AG04449 (cell line): ENCODE measurements around the gene TP53INP2.

Experiments
- CTCF ChIA-PET: fragments of 350-600 bp; formaldehyde crosslinking; extraction: SDS; loops from one replicate; lab custom pipeline; 2021; ENCODE audit warnings: antibody characterized with exemption; lab: Yijun Ruan, JAX
- POLR2A ChIA-PET: fragments of 400-600, 350-600 bp; formaldehyde crosslinking; extraction: SDS; loops from one replicate; lab custom pipeline; 2020; ENCODE audit warnings: antibody characterized with exemption, inconsistent platforms; lab: Yijun Ruan, JAX
- DNase-seq: peaks from one replicate; pipeline ENCODE4 v3.0.0-alpha.2; 2010; ENCODE audit warnings: low read depth, low spot score
- H3K4me3 ChIP-seq: 2 replicates; pipeline ENCODE4 v1.5.1; 2011; ENCODE audit warnings: low read depth, mild to moderate bottlenecking, control low read depth, low read length
- TF ChIP-seq, protein P1 (sequence below): IDR thresholded peaks from one replicate; pipeline ENCODE4 v1.5.1; 2011; ENCODE audit warnings: mild to moderate bottlenecking, moderate library complexity, low read length, control low read depth, inconsistent platforms; ENCODE audit not compliant: insufficient read depth; ENCODE audit errors: missing control alignments

The TP53INP2 gene

DNA sequence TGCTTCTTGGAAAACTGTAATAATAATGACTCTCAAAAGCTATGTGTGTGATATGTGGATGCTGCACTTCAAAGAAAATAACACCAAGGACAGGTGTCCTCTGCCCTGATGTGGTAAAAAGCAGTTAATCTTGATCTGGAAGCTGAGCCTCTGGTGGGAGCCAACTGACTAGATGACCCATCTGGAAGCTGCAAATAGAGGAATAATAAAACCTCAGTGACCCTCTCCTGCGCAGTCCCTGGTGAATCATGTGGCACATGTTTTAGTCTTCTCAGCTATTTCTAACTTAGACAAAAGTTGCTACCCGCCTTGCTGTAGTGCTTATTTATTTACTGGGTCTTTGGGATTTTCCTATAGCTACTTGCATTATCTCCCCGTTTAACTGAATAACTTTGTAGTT is 47.3 kb downstream of the TP53INP2 start:
- CTCF ChIA-PET, result interaction anchor here (0.9 to 2.5 kb wide), 4 partner anchors 8 to 439 kb away, joined by 3 to 15 read pairs (median 6); no protein-coding TSS in a partner anchor
- no peak overlapping the region for H3K4me3 ChIP-seq
- POLR2A ChIA-PET, result no interaction called here
- no peak for DNase-seq
- TF ChIP-seq, protein P1, sequence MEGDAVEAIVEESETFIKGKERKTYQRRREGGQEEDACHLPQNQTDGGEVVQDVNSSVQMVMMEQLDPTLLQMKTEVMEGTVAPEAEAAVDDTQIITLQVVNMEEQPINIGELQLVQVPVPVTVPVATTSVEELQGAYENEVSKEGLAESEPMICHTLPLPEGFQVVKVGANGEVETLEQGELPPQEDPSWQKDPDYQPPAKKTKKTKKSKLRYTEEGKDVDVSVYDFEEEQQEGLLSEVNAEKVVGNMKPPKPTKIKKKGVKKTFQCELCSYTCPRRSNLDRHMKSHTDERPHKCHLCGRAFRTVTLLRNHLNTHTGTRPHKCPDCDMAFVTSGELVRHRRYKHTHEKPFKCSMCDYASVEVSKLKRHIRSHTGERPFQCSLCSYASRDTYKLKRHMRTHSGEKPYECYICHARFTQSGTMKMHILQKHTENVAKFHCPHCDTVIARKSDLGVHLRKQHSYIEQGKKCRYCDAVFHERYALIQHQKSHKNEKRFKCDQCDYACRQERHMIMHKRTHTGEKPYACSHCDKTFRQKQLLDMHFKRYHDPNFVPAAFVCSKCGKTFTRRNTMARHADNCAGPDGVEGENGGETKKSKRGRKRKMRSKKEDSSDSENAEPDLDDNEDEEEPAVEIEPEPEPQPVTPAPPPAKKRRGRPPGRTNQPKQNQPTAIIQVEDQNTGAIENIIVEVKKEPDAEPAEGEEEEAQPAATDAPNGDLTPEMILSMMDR, result no peak

DNA sequence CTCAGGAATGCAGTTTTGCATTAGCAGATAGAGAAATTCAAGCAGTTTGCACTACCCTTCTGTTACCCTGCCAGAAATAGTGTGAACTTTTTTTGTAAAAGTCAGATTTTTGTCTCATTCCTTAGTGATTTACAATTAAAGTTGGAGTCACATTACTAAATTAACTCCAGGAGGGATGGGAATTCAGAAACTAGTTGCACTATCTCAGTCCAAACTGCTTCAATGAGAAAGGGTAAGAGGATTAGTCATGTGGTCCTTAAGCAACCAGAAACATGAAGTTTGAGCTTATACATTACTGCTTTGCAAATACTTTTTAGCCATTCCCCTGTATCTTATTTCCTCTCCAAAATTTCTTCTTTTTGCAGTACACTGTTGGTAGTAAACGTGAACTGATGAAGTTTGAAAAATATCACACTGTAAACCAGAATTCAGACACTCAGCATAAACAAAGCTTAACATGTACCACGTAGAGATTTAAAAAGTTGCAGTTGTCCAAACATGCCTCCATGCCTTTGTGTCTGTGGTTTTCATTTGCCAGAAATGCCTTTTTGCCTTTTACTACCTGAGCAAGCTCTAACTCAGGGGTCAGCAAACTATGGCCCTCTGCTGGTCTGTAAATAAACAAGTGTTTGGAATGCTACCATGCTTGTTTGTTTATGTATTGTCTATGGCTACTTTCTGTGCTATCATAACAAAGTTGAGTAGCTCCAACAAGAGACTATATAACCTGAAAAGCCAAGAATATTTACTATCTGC is 49.7 kb downstream of the TP53INP2 start:
- CTCF ChIA-PET, result interaction anchor here (1.0 to 9.0 kb wide), 8 partner anchors 9 to 443 kb away, joined by 3 to 97 read pairs (median 4); no protein-coding TSS in a partner anchor
- POLR2A ChIA-PET, result interaction anchor here (1.4 kb wide), 1 partner anchor 41 kb away, joined by 4 read pairs; no protein-coding TSS in a partner anchor
- DNase-seq, result peak; percentile 16
- TF ChIP-seq, protein P1, result no peak
- no peak overlapping the region for H3K4me3 ChIP-seq

DNA sequence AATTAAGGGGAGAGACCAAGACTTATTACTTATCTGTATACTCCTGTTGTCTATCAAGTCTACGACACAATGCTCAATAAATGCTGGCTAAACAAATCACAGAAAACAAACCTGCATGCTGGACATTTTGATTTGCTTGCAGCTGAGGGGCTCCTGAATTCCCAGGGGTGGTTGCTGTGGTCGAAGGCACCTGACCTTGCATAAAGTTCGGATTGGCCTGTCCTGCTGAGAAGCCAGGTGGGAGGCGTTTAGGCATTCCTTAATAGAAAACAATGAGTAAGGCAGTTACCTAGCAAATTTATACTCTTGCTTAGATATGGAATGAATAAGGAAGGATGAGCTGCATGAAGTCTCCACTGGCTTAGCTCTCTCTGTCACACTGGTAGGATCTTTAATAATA is 50.5 kb downstream of the TP53INP2 start:
- DNase-seq, result no peak
- CTCF ChIA-PET, result interaction anchor here (1.2 to 9.0 kb wide), 7 partner anchors 8 to 444 kb away, joined by 3 to 97 read pairs (median 4); no protein-coding TSS in a partner anchor
- POLR2A ChIA-PET, result no interaction called here
- H3K4me3 ChIP-seq, result no peak overlapping the region
- TF ChIP-seq, protein P1, result no peak

DNA sequence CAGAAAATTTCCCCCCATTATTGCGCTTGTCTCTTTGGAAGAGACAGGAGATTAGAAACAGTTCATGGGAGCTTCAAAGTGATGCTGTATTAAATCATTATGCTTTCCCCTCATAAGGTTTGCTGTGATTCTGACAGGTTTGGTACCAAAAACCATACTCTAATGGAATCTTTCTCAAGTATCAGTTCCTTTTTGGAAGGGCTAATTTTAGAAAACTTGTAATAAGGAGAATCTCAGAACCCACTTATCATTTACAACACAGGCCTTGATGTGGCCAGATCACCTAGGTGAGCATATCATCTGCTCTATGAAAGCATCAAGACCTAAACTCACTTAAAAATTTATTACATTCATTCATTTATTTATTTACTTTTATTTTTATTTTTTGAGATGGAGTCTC is 51.2 kb downstream of the TP53INP2 start:
- H3K4me3 ChIP-seq, result no peak overlapping the region
- CTCF ChIA-PET, result interaction anchor here (1.8 to 9.0 kb wide), 4 partner anchors 13 to 443 kb away, joined by 4 to 97 read pairs (median 8); no protein-coding TSS in a partner anchor
- no peak for DNase-seq
- POLR2A ChIA-PET, result interaction anchor here (1.1 kb wide), 1 partner anchor 10 kb away, joined by 3 read pairs; no protein-coding TSS in a partner anchor
- TF ChIP-seq, protein P1, result no peak

DNA sequence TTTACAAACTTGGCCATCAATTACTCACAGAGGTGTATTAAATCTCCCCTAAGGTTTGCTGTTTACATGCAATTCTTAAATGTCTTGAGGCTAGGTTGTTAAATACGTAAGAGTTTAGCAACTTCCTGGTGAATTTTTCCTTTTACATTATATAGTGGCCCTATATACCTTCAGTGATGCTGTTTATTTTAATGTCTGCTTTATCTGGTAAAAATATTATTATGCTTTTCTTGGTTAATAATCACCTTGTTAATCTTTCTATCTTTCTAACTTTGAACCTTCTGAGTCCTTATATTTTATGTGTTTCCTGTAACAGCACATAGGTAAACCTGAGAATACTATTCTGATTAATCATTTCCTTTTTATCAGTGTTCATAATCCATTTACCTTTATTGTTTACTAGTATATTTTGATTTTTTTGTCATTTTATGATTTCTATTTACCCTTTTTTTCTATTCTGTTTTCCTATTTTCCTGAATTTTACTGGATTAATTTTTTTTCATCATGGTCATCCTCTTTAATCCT is 57.9 kb downstream of the TP53INP2 start:
- H3K4me3 ChIP-seq, result no peak overlapping the region
- ChIA-PET CTCF (interaction anchor here (0.7 to 9.0 kb wide), 4 partner anchors 6 to 182 kb away, joined by 3 to 97 read pairs (median 4); no protein-coding TSS in a partner anchor), POLR2A (no interaction called here)
- DNase-seq, result no peak
- TF ChIP-seq, protein P1, result no peak
